ENCODE data around the gene SEMA5B.

GRCh38 chr3:122898298-122898697, 129.3 kb downstream of the SEMA5B start:
- no peak for TF ChIP-seq POLR2A (IDR thresholded peaks at IDR 0.05; ENCODE audit: low read depth, low read length)
- TF ChIP-seq POLR2AphosphoS5 (IDR thresholded peaks at IDR 0.05; ENCODE audit: low read depth, low read length) = no peak
- TF ChIP-seq POU2F2 (IDR thresholded peaks at IDR 0.05; ENCODE audit: low read depth, low read length) = no peak
- TF ChIP-seq TAF1 (IDR thresholded peaks at IDR 0.05; ENCODE audit: low read depth, low read length) = no peak
